ENCODE measurements around the gene UIMC1.
A peak's percentile ranks its signal among the peaks of the same experiment; 100 is the strongest.

The UIMC1 gene

DNA sequence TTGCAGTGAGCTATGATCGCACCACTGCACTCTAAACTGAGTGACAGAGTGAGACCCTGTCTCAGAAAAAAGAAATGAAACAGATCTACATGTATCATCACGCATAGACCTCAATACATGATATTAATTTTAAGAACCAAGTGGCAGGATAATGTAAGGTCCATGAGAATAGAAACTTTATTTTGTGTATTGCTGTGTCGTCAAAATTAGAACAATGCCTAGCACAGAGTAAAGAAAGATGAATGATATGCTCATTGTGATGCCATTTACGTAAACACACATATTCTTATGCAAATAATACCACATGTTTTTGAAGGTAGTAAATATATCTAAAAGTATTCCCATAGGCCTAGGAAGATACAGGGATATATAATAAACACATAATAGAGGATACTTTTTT lies 3.6 kb upstream of the UIMC1 start:
- H2AFZ ChIP-seq (ENCODE audit: low read length), result no peak overlapping the region
- H4K20me1 ChIP-seq (ENCODE audit: insufficient read depth, low read length, poor library complexity, severe bottlenecking), result peaks cover 11% of the 10 kb centered on the region
- H3K9ac ChIP-seq (ENCODE audit: low read depth, low read length, poor library complexity, severe bottlenecking), result no peak overlapping the region
- H3K36me3 ChIP-seq (ENCODE audit: insufficient read depth, low read length), result no peaks in the 10 kb centered on the region
- H3K27me3 ChIP-seq (ENCODE audit: insufficient read depth, low read length, poor library complexity, severe bottlenecking), result no peaks in the 10 kb centered on the region
- no peak overlapping the region for H3K4me2 ChIP-seq (ENCODE audit: low read depth, low read length, poor library complexity, severe bottlenecking)
- no peaks in the 10 kb centered on the region for H3K9me2 ChIP-seq (replicated peaks; ENCODE audit: low read depth, low read length)
- TF ChIP-seq CTCF (conservative IDR thresholded peaks at IDR 0.05; ENCODE audit: low read length) (no peak), EZH2phosphoT487 (IDR thresholded peaks at IDR 0.05; ENCODE audit: borderline replicate concordance) (no peak)
- H3K79me2 ChIP-seq (ENCODE audit: insufficient read depth, low read length), result peaks cover 12% of the 10 kb centered on the region
- no peak overlapping the region for H3K4me3 ChIP-seq (ENCODE audit: low read length, poor library complexity, severe bottlenecking)
- peaks cover 5% of the 10 kb centered on the region for H3K4me1 ChIP-seq (ENCODE audit: insufficient read depth, low read length, poor library complexity, severe bottlenecking)
- no peaks in the 10 kb centered on the region for H3K9me3 ChIP-seq (ENCODE audit: insufficient read depth, low read depth, low read length)
- H3F3A ChIP-seq (ENCODE audit: low read depth), result no peaks in the 10 kb centered on the region

- no peak overlapping the region for H2AFZ ChIP-seq (ENCODE audit: low read length)
- H3K36me3 ChIP-seq (ENCODE audit: insufficient read depth, low read length), result no peaks in the 10 kb centered on the region
- peaks cover 27% of the 10 kb centered on the region for H3K79me2 ChIP-seq (ENCODE audit: insufficient read depth, low read length)
- no peaks in the 10 kb centered on the region for H3F3A ChIP-seq (ENCODE audit: low read depth)
- H3K9me2 ChIP-seq (replicated peaks; ENCODE audit: low read depth, low read length), result no peaks in the 10 kb centered on the region
- H3K4me2 ChIP-seq (ENCODE audit: low read depth, low read length, poor library complexity, severe bottlenecking), result no peak overlapping the region
- no peak overlapping the region for H3K9ac ChIP-seq (ENCODE audit: low read depth, low read length, poor library complexity, severe bottlenecking)
- peaks cover 12% of the 10 kb centered on the region for H3K4me1 ChIP-seq (ENCODE audit: insufficient read depth, low read length, poor library complexity, severe bottlenecking)
- H4K20me1 ChIP-seq (ENCODE audit: insufficient read depth, low read length, poor library complexity, severe bottlenecking), result peaks cover 24% of the 10 kb centered on the region
- no peak overlapping the region for H3K4me3 ChIP-seq (ENCODE audit: low read length, poor library complexity, severe bottlenecking)
- H3K27me3 ChIP-seq (ENCODE audit: insufficient read depth, low read length, poor library complexity, severe bottlenecking), result no peaks in the 10 kb centered on the region
- TF ChIP-seq EZH2phosphoT487 (IDR thresholded peaks at IDR 0.05; ENCODE audit: borderline replicate concordance) (no peak), CTCF (conservative IDR thresholded peaks at IDR 0.05; ENCODE audit: low read length) (no peak)
- no peaks in the 10 kb centered on the region for H3K9me3 ChIP-seq (ENCODE audit: insufficient read depth, low read depth, low read length)
These were observed 2.1 kb upstream of the UIMC1 start for GRCh38 chr5:177008716-177009115.

DNA sequence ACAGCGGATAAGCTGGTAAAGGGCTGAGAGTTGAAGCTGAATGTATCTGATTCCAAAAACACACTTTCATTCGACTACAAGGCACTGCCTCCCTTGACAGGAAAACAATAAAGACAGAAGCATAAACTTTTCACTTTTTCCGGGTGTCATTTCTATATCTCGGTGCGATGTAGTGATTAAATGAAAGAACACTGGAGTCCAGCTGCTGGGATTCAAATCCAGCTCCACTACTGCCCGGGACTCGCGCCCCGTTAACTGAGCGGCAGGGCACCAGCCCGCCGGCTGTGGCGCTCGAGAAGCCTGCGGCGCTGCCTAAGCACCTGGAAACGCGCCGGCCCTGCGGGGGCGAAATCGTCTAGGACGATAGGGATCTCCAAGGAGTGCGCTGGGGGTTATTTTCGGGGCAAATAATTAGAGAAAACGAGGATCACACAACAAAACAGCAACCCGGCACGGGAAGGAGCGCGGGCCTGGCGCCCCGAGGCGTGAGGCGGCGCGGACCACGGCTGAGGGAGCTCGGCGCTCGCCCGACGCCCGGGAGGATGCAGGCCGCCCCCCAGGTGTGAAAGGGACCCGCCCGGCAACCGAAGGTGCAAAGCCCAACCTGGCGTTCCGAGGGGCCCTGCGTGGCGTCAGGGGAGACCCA lies 837 bp downstream of the UIMC1 start:
- Histone ChIP-seq H2AFZ (ENCODE audit: low read length) (peak overlapping the region; percentile 83), H3K79me2 (ENCODE audit: insufficient read depth, low read length) (peaks cover 52% of the 10 kb centered on the region), H3K9me2 (replicated peaks; ENCODE audit: low read depth, low read length) (no peaks in the 10 kb centered on the region), H3K4me1 (ENCODE audit: insufficient read depth, low read length, poor library complexity, severe bottlenecking) (peaks cover 12% of the 10 kb centered on the region), H3F3A (ENCODE audit: low read depth) (no peaks in the 10 kb centered on the region), H3K9me3 (ENCODE audit: insufficient read depth, low read depth, low read length) (no peaks in the 10 kb centered on the region), H4K20me1 (ENCODE audit: insufficient read depth, low read length, poor library complexity, severe bottlenecking) (peaks cover 33% of the 10 kb centered on the region), H3K36me3 (ENCODE audit: insufficient read depth, low read length) (no peaks in the 10 kb centered on the region), H3K4me2 (ENCODE audit: low read depth, low read length, poor library complexity, severe bottlenecking) (peak overlapping the region; percentile 87), H3K27me3 (ENCODE audit: insufficient read depth, low read length, poor library complexity, severe bottlenecking) (no peaks in the 10 kb centered on the region), H3K4me3 (ENCODE audit: low read length, poor library complexity, severe bottlenecking) (peak overlapping the region; percentile 90), H3K9ac (ENCODE audit: low read depth, low read length, poor library complexity, severe bottlenecking) (peak overlapping the region; percentile 91)
- no peak for TF ChIP-seq EZH2phosphoT487 (IDR thresholded peaks at IDR 0.05; ENCODE audit: borderline replicate concordance)
- peak; percentile 43 for TF ChIP-seq CTCF (conservative IDR thresholded peaks at IDR 0.05; ENCODE audit: low read length)
